ENCODE data around the gene DNAJC16. TPM values are rescaled to one million over a fixed set of nuclear protein-coding genes. Genes with fewer than 3 reads are reported as not detected.

DNAJC16 gene
- total and polyA plus RNA-seq, 9 donors, result 10.6 to 16.5 (median 12.5) TPM

DNA sequence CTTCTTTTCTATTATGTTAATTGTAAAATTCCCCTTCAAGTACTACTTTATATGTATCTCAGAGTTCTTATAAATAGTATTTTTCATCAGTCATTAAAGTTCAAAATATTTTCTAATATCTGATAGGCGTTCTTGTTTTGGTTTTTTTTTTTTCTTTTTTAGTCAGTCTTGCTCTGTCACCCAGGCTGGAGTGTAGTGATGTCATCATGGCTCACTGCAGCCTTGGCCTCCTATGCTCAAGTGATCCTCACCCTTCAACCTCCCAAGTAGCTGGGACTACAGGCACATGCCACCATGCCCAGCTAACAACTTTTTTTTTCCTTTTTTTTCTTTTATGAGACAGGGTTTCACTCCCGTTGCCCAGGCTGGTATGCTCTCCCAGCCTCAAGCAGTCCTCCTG is 30.9 kb downstream of the DNAJC16 start:
- Histone ChIP-seq H3K36me3 (ENCODE audit: control insufficient read depth, insufficient read depth, low read length) (peaks cover 26% of the 10 kb centered on the region), H3K4me3 (ENCODE audit: low read length) (no peak overlapping the region), H3K27ac (ENCODE audit: low read length) (no peak overlapping the region), H3K4me1 (ENCODE audit: control insufficient read depth, insufficient read depth, low read length) (no peaks in the 10 kb centered on the region), H3K27me3 (ENCODE audit: control insufficient read depth, insufficient read depth, low read length) (no peaks in the 10 kb centered on the region), H3K9me3 (replicated peaks; ENCODE audit: control insufficient read depth, low read depth, low read length) (no peaks in the 10 kb centered on the region)
- no CpG with 5 or more reads among the region's 2 CpGs for WGBS (ENCODE audit: insufficient coverage)
- no peak for DNase-seq

GRCh38 chr1:15558516-15558915 is 31.9 kb downstream of the DNAJC16 start:
- no peak for DNase-seq
- Histone ChIP-seq H3K4me3 (ENCODE audit: low read length) (no peak overlapping the region), H3K4me1 (ENCODE audit: control insufficient read depth, insufficient read depth, low read length) (no peaks in the 10 kb centered on the region), H3K9me3 (replicated peaks; ENCODE audit: control insufficient read depth, low read depth, low read length) (no peaks in the 10 kb centered on the region), H3K36me3 (ENCODE audit: control insufficient read depth, insufficient read depth, low read length) (peaks cover 29% of the 10 kb centered on the region), H3K27ac (ENCODE audit: low read length) (no peak overlapping the region), H3K27me3 (ENCODE audit: control insufficient read depth, insufficient read depth, low read length) (no peaks in the 10 kb centered on the region)
- WGBS (ENCODE audit: insufficient coverage), result no CpG with 5 or more reads among the region's 4 CpGs

GRCh38 chr1:15559189-15559810 is 32.7 kb downstream of the DNAJC16 start:
- H3K4me1 ChIP-seq (ENCODE audit: control insufficient read depth, insufficient read depth, low read length), result no peaks in the 10 kb centered on the region
- no peak for DNase-seq
- 90% methylated on average over 4 of the region's 12 CpGs for WGBS (ENCODE audit: insufficient coverage)
- no peaks in the 10 kb centered on the region for H3K9me3 ChIP-seq (replicated peaks; ENCODE audit: control insufficient read depth, low read depth, low read length)
- H3K27me3 ChIP-seq (ENCODE audit: control insufficient read depth, insufficient read depth, low read length), result no peaks in the 10 kb centered on the region
- no peak overlapping the region for H3K4me3 ChIP-seq (ENCODE audit: low read length)
- H3K27ac ChIP-seq (ENCODE audit: low read length), result no peak overlapping the region
- H3K36me3 ChIP-seq (ENCODE audit: control insufficient read depth, insufficient read depth, low read length), result peaks cover 36% of the 10 kb centered on the region

DNA sequence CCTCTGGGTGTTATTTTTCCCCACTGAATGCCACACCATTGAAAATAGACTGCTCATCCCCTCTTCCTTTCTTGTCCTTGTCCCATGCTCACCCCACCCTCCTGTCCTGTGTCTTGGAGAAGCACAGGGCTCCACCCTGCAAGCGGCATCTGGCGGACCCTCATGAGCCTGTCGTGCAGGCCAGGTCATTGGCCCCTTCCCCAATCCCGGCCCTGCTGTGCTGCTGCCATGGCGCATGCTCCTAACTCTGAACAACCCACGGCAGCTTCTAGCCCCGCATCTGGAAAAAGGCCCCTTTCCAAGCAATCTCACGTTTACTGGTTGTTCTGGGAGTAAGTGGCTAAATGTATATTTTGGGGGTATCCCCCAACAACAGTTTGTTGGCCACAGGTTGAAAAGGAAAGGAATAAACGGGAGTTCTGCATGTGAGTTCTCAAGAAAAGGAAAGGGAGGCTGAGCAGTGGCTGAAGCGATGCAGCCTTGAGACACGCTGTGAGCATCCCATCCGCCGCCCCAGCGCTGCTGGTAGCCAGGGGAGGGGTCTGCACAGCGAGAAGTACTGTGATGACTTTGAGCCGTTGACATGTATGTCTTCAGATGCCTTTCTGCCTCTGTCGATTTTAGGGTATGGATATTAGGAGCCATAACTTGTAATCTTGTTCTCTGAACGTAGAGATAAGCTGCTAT is 41.9 kb downstream of the DNAJC16 start:
- no peak for DNase-seq
- 98% methylated on average over 13 of the region's 18 CpGs for WGBS (ENCODE audit: insufficient coverage)
- Histone ChIP-seq H3K9me3 (replicated peaks; ENCODE audit: control insufficient read depth, low read depth, low read length) (no peaks in the 10 kb centered on the region), H3K4me3 (ENCODE audit: low read length) (no peak overlapping the region), H3K27me3 (ENCODE audit: control insufficient read depth, insufficient read depth, low read length) (no peaks in the 10 kb centered on the region), H3K4me1 (ENCODE audit: control insufficient read depth, insufficient read depth, low read length) (no peaks in the 10 kb centered on the region), H3K27ac (ENCODE audit: low read length) (no peak overlapping the region), H3K36me3 (ENCODE audit: control insufficient read depth, insufficient read depth, low read length) (peaks cover 57% of the 10 kb centered on the region)

DNA sequence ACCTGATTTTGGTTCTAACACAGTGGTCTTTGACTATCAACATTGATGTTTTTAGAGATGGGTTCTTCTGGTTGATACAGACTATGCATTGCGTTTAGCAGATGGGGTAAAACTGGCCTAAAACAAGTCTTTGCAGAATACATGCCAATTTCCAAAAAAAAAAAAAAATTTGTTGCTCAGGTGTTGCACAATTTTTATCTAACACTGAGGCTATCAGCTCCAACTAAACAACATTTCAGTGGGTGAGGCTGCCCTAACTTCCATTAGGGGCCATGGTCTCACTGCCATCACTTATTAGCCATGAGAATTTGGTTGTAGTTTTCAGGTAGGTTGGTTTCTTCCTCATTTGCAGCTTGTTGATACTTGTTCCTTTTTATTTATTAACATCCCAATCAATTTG is 44.2 kb downstream of the DNAJC16 start:
- WGBS (ENCODE audit: insufficient coverage), result no CpG with 5 or more reads among the region's 1 CpG
- Histone ChIP-seq H3K36me3 (ENCODE audit: control insufficient read depth, insufficient read depth, low read length) (peaks cover 45% of the 10 kb centered on the region), H3K27ac (ENCODE audit: low read length) (no peak overlapping the region), H3K4me3 (ENCODE audit: low read length) (no peak overlapping the region), H3K9me3 (replicated peaks; ENCODE audit: control insufficient read depth, low read depth, low read length) (no peaks in the 10 kb centered on the region), H3K4me1 (ENCODE audit: control insufficient read depth, insufficient read depth, low read length) (no peaks in the 10 kb centered on the region), H3K27me3 (ENCODE audit: control insufficient read depth, insufficient read depth, low read length) (no peaks in the 10 kb centered on the region)
- DNase-seq, result no peak

DNA sequence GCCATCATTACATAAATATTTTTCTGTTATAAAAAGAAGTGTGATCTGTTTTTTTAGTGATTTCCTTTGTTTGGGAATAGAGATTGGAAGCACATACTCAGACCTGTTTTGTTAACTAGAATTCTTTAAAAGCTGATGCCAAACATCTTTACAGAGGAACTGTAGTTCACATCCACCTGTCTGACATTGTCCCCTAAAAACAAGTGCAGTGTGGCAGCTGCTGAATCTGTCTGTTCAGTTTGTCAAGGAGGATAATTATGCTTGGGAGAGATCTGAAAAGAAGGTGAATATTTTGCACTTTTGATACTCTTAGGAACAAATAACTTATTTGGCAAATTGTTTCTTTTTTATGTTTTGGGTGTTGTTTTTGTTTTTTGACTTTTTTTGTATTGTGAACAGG is 44.6 kb downstream of the DNAJC16 start:
- Histone ChIP-seq H3K36me3 (ENCODE audit: control insufficient read depth, insufficient read depth, low read length) (peaks cover 41% of the 10 kb centered on the region), H3K9me3 (replicated peaks; ENCODE audit: control insufficient read depth, low read depth, low read length) (no peaks in the 10 kb centered on the region), H3K4me1 (ENCODE audit: control insufficient read depth, insufficient read depth, low read length) (no peaks in the 10 kb centered on the region), H3K4me3 (ENCODE audit: low read length) (no peak overlapping the region), H3K27me3 (ENCODE audit: control insufficient read depth, insufficient read depth, low read length) (no peaks in the 10 kb centered on the region), H3K27ac (ENCODE audit: low read length) (no peak overlapping the region)
- DNase-seq, result no peak

- Histone ChIP-seq H3K36me3 (ENCODE audit: control insufficient read depth, insufficient read depth, low read length) (peaks cover 20% of the 10 kb centered on the region), H3K9me3 (replicated peaks; ENCODE audit: control insufficient read depth, low read depth, low read length) (no peaks in the 10 kb centered on the region), H3K4me3 (ENCODE audit: low read length) (no peak overlapping the region), H3K4me1 (ENCODE audit: control insufficient read depth, insufficient read depth, low read length) (peaks cover under 1% of the 10 kb centered on the region), H3K27me3 (ENCODE audit: control insufficient read depth, insufficient read depth, low read length) (no peaks in the 10 kb centered on the region), H3K27ac (ENCODE audit: low read length) (no peak overlapping the region)
- 64% methylated on average over 6 of the region's 9 CpGs for WGBS (ENCODE audit: insufficient coverage)
- no peak for DNase-seq
Observed at GRCh38 chr1:15573477-15573876, 46.8 kb downstream of the DNAJC16 start.

DNA sequence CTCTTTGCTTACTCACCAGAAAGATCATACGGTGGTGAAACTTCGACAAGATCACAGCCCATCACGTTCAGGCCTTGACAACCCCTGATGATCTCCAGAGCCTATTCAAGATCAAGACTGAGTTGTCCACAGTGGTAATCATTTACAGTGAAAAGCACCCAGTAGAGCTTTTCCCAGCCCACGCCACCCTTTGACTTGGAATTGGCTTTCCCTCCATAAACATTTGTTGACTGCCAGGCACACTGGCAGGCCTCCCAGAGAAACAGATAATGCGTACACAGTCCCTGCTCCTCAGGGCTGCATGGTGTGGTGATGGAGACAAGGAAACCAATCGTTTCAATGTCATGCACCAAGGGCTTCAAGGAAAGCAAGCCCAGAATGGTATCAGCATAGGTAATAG is 48.1 kb downstream of the DNAJC16 start:
- H3K9me3 ChIP-seq (replicated peaks; ENCODE audit: control insufficient read depth, low read depth, low read length), result no peaks in the 10 kb centered on the region
- WGBS (ENCODE audit: insufficient coverage), result 87% methylated on average over 6 of the region's 6 CpGs
- DNase-seq, result no peak
- H3K27ac ChIP-seq (ENCODE audit: low read length), result no peak overlapping the region
- H3K27me3 ChIP-seq (ENCODE audit: control insufficient read depth, insufficient read depth, low read length), result no peaks in the 10 kb centered on the region
- H3K36me3 ChIP-seq (ENCODE audit: control insufficient read depth, insufficient read depth, low read length), result peaks cover 11% of the 10 kb centered on the region
- H3K4me3 ChIP-seq (ENCODE audit: low read length), result no peak overlapping the region
- H3K4me1 ChIP-seq (ENCODE audit: control insufficient read depth, insufficient read depth, low read length), result peaks cover 11% of the 10 kb centered on the region

DNA sequence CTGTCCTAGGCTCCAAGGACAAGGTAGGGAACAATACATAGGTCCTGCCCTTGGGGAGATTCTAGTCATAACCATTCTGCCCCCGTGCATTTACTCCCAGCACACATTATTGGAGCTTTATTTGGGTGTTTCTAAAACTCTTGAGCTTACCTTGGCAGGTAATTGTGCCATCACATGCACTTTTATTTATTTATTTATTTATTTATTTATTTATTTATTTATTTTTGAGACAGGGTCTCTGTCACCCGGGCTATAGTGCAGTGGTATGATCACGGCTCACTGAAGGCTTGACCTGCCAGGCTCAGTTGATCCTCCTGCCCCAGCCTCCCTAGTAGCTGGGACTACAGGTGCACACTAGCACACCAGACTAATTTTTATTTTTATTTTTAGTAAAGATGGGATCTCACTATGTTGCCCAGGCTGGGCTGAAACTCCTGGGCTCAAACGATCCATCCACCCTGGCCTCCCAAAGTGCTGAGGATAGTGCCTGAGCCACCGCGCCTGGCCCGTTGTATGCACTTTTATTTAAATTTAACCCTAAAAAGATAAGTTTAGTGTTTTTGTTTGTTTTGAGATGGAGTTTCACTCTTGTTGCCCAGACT is 49.0 kb downstream of the DNAJC16 start:
- peaks cover 8% of the 10 kb centered on the region for H3K36me3 ChIP-seq (ENCODE audit: control insufficient read depth, insufficient read depth, low read length)
- H3K27ac ChIP-seq (ENCODE audit: low read length), result no peak overlapping the region
- no peaks in the 10 kb centered on the region for H3K9me3 ChIP-seq (replicated peaks; ENCODE audit: control insufficient read depth, low read depth, low read length)
- no peaks in the 10 kb centered on the region for H3K27me3 ChIP-seq (ENCODE audit: control insufficient read depth, insufficient read depth, low read length)
- WGBS (ENCODE audit: insufficient coverage), result no CpG with 5 or more reads among the region's 7 CpGs
- DNase-seq, result no peak
- peaks cover 12% of the 10 kb centered on the region for H3K4me1 ChIP-seq (ENCODE audit: control insufficient read depth, insufficient read depth, low read length)
- no peak overlapping the region for H3K4me3 ChIP-seq (ENCODE audit: low read length)

DNA sequence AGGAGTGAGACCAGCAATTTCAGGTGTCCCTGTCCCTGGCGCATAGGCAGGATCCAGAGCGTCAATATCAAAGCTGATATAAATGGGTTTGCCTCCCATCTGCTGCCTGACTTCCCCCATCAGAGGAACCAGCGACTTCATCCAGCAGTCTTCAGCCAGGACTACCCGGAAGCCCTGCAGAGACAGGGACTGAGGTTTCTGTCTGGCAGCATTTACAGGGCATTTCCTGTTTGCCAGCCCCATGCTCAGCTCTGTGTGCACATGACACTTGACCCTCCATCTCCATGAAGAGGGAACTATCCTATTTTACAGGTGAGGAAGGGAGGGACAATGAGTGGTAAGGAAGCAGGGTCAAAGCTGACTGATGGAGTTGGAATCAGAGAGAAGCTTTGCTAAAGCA is 51.0 kb downstream of the DNAJC16 start:
- no peak for DNase-seq
- peaks cover 12% of the 10 kb centered on the region for H3K4me1 ChIP-seq (ENCODE audit: control insufficient read depth, insufficient read depth, low read length)
- H3K27ac ChIP-seq (ENCODE audit: low read length), result no peak overlapping the region
- H3K4me3 ChIP-seq (ENCODE audit: low read length), result no peak overlapping the region
- H3K36me3 ChIP-seq (ENCODE audit: control insufficient read depth, insufficient read depth, low read length), result peaks cover 7% of the 10 kb centered on the region
- WGBS (ENCODE audit: insufficient coverage), result 74% methylated on average over 4 of the region's 4 CpGs
- H3K27me3 ChIP-seq (ENCODE audit: control insufficient read depth, insufficient read depth, low read length), result no peaks in the 10 kb centered on the region
- H3K9me3 ChIP-seq (replicated peaks; ENCODE audit: control insufficient read depth, low read depth, low read length), result no peaks in the 10 kb centered on the region

Measured in muscle of leg (tissue), 11 donors.